NCI-H2227 (cell line): ENCODE measurements around the gene S1PR4.
"Not testable (repeated sequence)": the region's sequence is repeated elsewhere in the genome, so short reads cannot be mapped to it uniquely, and the experiment has no call there.

Source experiments
- DNase-seq: peaks from one replicate; lab custom pipeline; 2025; ENCODE audit not compliant: unreplicated experiment; lab: John Stamatoyannopoulos, UW

Gene S1PR4

GRCh38 chr19:3211191-3211590, 32.6 kb downstream of the S1PR4 start:
- no peak for DNase-seq

- no peak for DNase-seq
These were observed 34.6 kb downstream of the S1PR4 start for GRCh38 chr19:3213159-3213558.

GRCh38 chr19:3216874-3217273, 38.3 kb downstream of the S1PR4 start:
- no peak for DNase-seq

- DNase-seq: no peak
These were observed 42.0 kb downstream of the S1PR4 start for GRCh38 chr19:3220576-3220975.

- not testable (repeated sequence) for DNase-seq
These were observed 43.0 kb downstream of the S1PR4 start for GRCh38 chr19:3221576-3221975.

- no peak for DNase-seq
These were observed 44.1 kb downstream of the S1PR4 start for GRCh38 chr19:3222709-3223108.

GRCh38 chr19:3224346-3225168, 46.0 kb downstream of the S1PR4 start, which contains the start of gene CELF5:
Gene CELF5, plus strand, starts transcription at chr19:3224661. Its CDS starts 79 bp downstream, at chr19:3224740.
- peak; percentile 69 for DNase-seq

- DNase-seq: no peak
These were observed 46.6 kb downstream of the S1PR4 start for GRCh38 chr19:3225169-3225485.

GRCh38 chr19:3225677-3226093, 47.1 kb downstream of the S1PR4 start:
- DNase-seq: peak; percentile 22

- no peak for DNase-seq
These were observed 48.6 kb downstream of the S1PR4 start for GRCh38 chr19:3227054-3227626.

GRCh38 chr19:3229346-3229743, 50.8 kb downstream of the S1PR4 start:
- DNase-seq: no peak
